ENCODE data around the gene CITED1.

DNA sequence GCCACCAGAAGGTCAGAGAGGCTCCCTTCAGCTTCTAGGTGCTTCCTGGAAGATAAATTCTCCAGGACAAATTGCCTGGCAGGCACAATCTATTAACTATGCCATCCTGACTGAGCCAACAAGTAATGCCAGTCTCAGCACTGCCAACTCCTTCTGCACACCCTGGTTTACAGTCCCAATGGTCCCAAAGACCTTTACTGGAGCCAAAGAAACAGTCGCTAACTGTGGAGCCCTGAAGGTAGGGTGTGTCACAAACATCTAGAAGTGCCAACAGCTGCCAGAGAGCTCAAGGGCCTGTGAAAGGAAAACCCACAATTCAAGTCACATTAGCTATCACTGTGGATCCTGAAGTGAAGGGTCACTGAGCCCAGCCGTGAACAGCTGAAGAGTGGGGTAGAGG is 34.9 kb upstream of the CITED1 start:
- no peak for TF ChIP-seq CTCF (IDR thresholded peaks at IDR 0.05)
- no peak for TF ChIP-seq POLR2A (IDR thresholded peaks at IDR 0.05)
